ENCODE measurements around the gene MEI1. TPM values are rescaled to one million over a fixed set of nuclear protein-coding genes. Genes with fewer than 3 reads are reported as not detected.
A peak's percentile ranks its signal among the peaks of the same experiment; 100 is the strongest.

The MEI1 gene
- total RNA-seq, 1 experiment from 2014 or later = 0.61 TPM

- Histone ChIP-seq H3K27me3 (ENCODE audit: insufficient read depth, low read depth) (no peaks in the 10 kb centered on the region), H3K9me3 (ENCODE audit: insufficient read depth, low read depth) (no peaks in the 10 kb centered on the region), H3K79me2 (ENCODE audit: low read depth) (peaks cover 15% of the 10 kb centered on the region), H2AFZ (no peak overlapping the region), H3K4me2 (no peak overlapping the region), H3F3A (ENCODE audit: insufficient read depth, low read depth) (peaks cover 17% of the 10 kb centered on the region; the same call in 1 of the 2 replicates), H3K9me2 (ENCODE audit: insufficient read depth) (no peaks in the 10 kb centered on the region), H3K4me3 (no peak overlapping the region), H4K20me1 (ENCODE audit: insufficient read depth) (no peaks in the 10 kb centered on the region), H3K27ac (no peak overlapping the region), H3K4me1 (replicated peaks; ENCODE audit: insufficient read depth) (peaks cover 12% of the 10 kb centered on the region), H3K36me3 (ENCODE audit: low read depth) (no peaks in the 10 kb centered on the region)
- DNase-seq = no peak
- BruUV-seq (replicated peaks) = no TSS peak
- CTCF ChIA-PET = no interaction called here
- TF ChIP-seq EZH2 (IDR thresholded peaks at IDR 0.05; ENCODE audit: low read depth) (no peak), CTCF (conservative IDR thresholded peaks at IDR 0.05) (no peak)
- intact Hi-C loops (cut with micrococcal nuclease; ENCODE audit: unreplicated experiment) = no loop called here
- POLR2A ChIA-PET (ENCODE audit: unreplicated experiment) = interaction anchor here (0.6 kb wide), 1 partner anchor 89 kb away, joined by 5 read pairs; no protein-coding TSS in a partner anchor
These were observed 129.2 kb downstream of the MEI1 start for GRCh38 chr22:41828516-41828915.

- ChIA-PET POLR2A (ENCODE audit: unreplicated experiment) (no interaction called here), CTCF (interaction anchor here (0.6 to 0.7 kb wide), 2 partner anchors 22 to 93 kb away, joined by 7 to 8 read pairs; no protein-coding TSS in a partner anchor)
- intact Hi-C loops (cut with micrococcal nuclease; ENCODE audit: unreplicated experiment) = no loop called here
- no TSS peak for BruUV-seq (replicated peaks)
- no peak overlapping the region for H3K4me2 ChIP-seq
- H3K27me3 ChIP-seq (ENCODE audit: insufficient read depth, low read depth) = no peaks in the 10 kb centered on the region
- peaks cover 32% of the 10 kb centered on the region for H3K79me2 ChIP-seq (ENCODE audit: low read depth)
- no peak overlapping the region for H3K27ac ChIP-seq
- H2AFZ ChIP-seq = no peak overlapping the region
- H3K4me1 ChIP-seq (replicated peaks; ENCODE audit: insufficient read depth) = peaks cover 21% of the 10 kb centered on the region
- no peak overlapping the region for H3K4me3 ChIP-seq
- H3F3A ChIP-seq (ENCODE audit: insufficient read depth, low read depth) = peaks cover 17% of the 10 kb centered on the region; the same call in 1 of the 2 replicates
- TF ChIP-seq EZH2 (IDR thresholded peaks at IDR 0.05; ENCODE audit: low read depth) (no peak), CTCF (conservative IDR thresholded peaks at IDR 0.05) (no peak; the same call in 1 of the 2 replicates)
- no peaks in the 10 kb centered on the region for H3K9me2 ChIP-seq (ENCODE audit: insufficient read depth)
- H4K20me1 ChIP-seq (ENCODE audit: insufficient read depth) = peaks cover 7% of the 10 kb centered on the region; the same call in 1 of the 2 replicates
- no peak for DNase-seq
- 0 out of 2 replicates have a peak, but pooled peaks cover 10% of the 10 kb centered on the region for H3K36me3 ChIP-seq (ENCODE audit: low read depth)
- H3K9me3 ChIP-seq (ENCODE audit: insufficient read depth, low read depth) = no peaks in the 10 kb centered on the region
These were observed 130.9 kb downstream of the MEI1 start for GRCh38 chr22:41830174-41830573.

- peak overlapping the region; percentile 79; the same call in 1 of the 2 replicates for H3K4me2 ChIP-seq
- H3K9me2 ChIP-seq (ENCODE audit: insufficient read depth) = no peaks in the 10 kb centered on the region
- peaks cover 19% of the 10 kb centered on the region for H3K36me3 ChIP-seq (ENCODE audit: low read depth)
- CTCF ChIA-PET = interaction anchor here (0.6 kb wide), 1 partner anchor 85 kb away, joined by 4 read pairs; no protein-coding TSS in a partner anchor
- peaks cover 7% of the 10 kb centered on the region; the same call in 1 of the 2 replicates for H4K20me1 ChIP-seq (ENCODE audit: insufficient read depth)
- H3K9me3 ChIP-seq (ENCODE audit: insufficient read depth, low read depth) = no peaks in the 10 kb centered on the region
- DNase-seq = no peak
- POLR2A ChIA-PET (ENCODE audit: unreplicated experiment) = interaction anchor here (0.5 kb wide), 1 partner anchor 1679 kb away, joined by 5 read pairs; no protein-coding TSS in a partner anchor
- H3K27ac ChIP-seq = peak overlapping the region; percentile 77; the same call in 1 of the 2 replicates
- no peaks in the 10 kb centered on the region for H3K27me3 ChIP-seq (ENCODE audit: insufficient read depth, low read depth)
- peaks cover 21% of the 10 kb centered on the region for H3K4me1 ChIP-seq (replicated peaks; ENCODE audit: insufficient read depth)
- no peak overlapping the region for H2AFZ ChIP-seq
- H3K79me2 ChIP-seq (ENCODE audit: low read depth) = peaks cover 44% of the 10 kb centered on the region
- peaks cover 17% of the 10 kb centered on the region; the same call in 1 of the 2 replicates for H3F3A ChIP-seq (ENCODE audit: insufficient read depth, low read depth)
- H3K4me3 ChIP-seq = no peak overlapping the region
- no TSS peak for BruUV-seq (replicated peaks)
- intact Hi-C loops (cut with micrococcal nuclease; ENCODE audit: unreplicated experiment) = no loop called here
- TF ChIP-seq EZH2 (IDR thresholded peaks at IDR 0.05; ENCODE audit: low read depth) = no peak
- no peak for TF ChIP-seq CTCF (conservative IDR thresholded peaks at IDR 0.05)
These were observed 132.1 kb downstream of the MEI1 start for GRCh38 chr22:41831383-41831782.
